ENCODE measurements around the gene PARL.
"Not testable (repeated sequence)": the region's sequence is repeated elsewhere in the genome, so short reads cannot be mapped to it uniquely, and the experiment has no call there.

Gene PARL

GRCh38 chr3:183906234-183906921 is 21.7 kb upstream of the PARL start:
- in situ Hi-C loops (cut with MboI; ENCODE audit: low sequenced_read_pairs), result loop anchor here (10.0 kb wide), 1 partner anchor 378 kb away; no protein-coding TSS in a partner anchor

DNA sequence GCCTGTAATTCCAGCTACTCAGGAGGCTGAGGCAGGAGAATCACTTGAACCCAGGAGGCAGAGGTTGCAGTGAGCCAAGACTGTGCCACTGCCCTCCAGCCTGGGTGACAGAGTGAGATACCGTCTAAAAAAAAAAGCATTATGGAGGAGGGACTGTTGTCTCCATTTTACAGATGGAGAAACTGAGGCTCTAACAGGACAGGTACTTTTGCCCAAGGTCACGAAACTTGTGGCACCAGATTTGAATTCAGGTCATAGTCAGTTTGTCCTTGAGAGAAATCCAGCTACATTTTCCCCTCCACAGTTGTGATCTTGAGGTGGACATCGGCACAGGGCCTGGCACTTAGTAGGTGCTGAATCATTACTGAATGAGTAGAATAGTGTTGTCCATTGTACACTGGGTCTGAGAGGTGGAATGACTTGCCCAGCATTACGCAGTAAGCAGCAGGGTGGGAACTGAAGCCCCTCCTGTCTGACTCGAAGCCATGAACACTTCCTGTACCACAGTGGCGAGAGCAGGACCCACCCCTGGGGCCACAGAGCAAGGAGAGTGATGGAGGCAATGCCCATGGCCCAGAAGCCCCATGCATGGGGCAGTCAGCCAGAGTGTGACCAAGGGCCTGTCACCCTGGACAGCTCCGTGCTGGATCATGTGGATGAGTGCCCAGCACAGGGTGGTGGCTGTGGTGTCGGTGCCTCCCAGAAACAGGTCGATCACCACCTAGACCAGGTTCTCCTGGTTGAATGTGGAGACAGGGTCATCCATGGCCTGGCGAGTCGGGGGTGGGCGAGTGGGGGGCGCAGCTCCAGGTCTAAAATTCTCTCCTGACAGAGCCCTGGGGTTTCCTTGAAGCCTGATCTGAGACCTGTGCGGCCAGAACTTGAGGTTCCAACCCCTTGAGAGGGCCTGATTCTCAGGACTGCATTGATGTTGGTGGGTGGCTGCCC is 20.4 kb upstream of the PARL start:
- in situ Hi-C loops (cut with MboI; ENCODE audit: low sequenced_read_pairs), result loop anchor here (10.0 kb wide), 1 partner anchor 380 kb away; no protein-coding TSS in a partner anchor

- in situ Hi-C loops (cut with MboI; ENCODE audit: low sequenced_read_pairs), result no loop called here
Measured at GRCh38 chr3:183898028-183898431, 13.3 kb upstream of the PARL start.

GRCh38 chr3:183897606-183898005 is 12.9 kb upstream of the PARL start:
- in situ Hi-C loops (cut with MboI; ENCODE audit: low sequenced_read_pairs), result no loop called here

DNA sequence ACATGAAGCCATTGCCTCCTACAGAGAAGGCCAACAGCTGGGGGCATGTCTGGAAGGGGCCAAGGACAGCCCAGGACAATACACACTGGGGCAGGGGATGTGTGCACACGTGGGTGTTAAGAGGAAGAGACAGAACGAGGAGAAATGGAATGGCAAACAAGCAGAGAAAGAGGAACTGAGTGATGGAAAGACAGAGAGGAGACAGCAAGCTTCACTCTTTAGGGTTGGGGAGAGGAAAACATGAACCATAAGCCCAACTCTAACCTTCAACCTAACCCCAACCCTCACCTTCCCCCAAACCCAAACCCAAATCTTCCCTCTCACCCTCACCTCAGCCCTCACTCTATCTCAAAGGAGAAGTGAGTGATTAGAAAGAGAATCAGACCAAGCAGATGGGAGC is 11.9 kb upstream of the PARL start:
- in situ Hi-C loops (cut with MboI; ENCODE audit: low sequenced_read_pairs), result no loop called here

- in situ Hi-C loops (cut with MboI; ENCODE audit: low sequenced_read_pairs), result no loop called here
Measured at GRCh38 chr3:183896184-183896583, 11.5 kb upstream of the PARL start.

- in situ Hi-C loops (cut with MboI; ENCODE audit: low sequenced_read_pairs), result no loop called here
Measured at GRCh38 chr3:183895774-183896173, 11.1 kb upstream of the PARL start.

GRCh38 chr3:183895296-183895695 is 10.6 kb upstream of the PARL start:
- in situ Hi-C loops (cut with MboI; ENCODE audit: low sequenced_read_pairs), result no loop called here

DNA sequence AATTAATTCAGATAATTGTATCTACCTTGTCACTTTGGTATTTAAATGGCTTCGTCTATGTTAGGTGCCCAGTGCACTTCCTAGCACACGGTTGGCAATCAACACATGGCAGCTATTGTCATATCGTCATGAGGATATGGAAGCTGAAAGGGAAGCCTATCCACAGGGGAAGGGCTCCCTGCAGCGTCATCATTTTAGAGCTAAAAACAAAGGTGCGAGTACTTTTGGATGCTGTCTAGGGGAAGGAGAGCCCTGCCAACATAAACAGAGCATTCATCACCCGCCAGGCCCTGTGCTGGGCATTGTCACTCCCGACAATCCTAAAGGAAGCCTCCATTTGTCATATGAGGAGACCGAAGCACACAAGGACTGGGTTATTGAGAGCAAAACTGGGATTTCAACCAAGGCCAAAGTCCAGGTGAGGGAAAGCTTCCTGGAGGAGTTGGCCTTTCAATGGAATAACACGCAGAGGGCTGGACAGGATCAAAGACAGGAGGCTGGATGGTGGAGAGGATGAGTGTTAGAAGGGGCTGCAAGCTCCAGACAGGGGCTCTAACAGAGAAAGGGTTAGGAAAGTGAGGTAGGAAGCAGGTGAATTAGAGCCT is 8.0 kb upstream of the PARL start:
- in situ Hi-C loops (cut with MboI; ENCODE audit: low sequenced_read_pairs), result no loop called here

DNA sequence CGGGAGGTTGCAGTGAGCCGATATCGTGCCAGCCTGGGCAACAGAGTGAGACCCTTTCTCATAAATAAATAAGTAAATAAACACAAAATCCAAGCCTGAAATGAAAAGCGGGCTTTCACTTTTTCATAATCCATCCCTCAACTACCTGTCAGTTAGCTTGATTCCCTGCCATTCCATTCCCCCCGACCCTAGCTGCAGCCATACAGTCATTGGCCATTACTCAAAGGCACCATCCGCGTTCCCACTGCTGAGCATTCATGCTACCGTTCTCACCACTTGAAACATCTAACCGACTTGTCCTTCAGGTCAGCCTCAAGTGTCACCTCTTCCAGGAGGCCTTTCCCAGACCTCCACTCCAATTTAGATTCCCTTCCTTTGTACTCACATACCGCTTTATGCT is 1.1 kb upstream of the PARL start:
- in situ Hi-C loops (cut with MboI; ENCODE audit: low sequenced_read_pairs), result no loop called here

DNA sequence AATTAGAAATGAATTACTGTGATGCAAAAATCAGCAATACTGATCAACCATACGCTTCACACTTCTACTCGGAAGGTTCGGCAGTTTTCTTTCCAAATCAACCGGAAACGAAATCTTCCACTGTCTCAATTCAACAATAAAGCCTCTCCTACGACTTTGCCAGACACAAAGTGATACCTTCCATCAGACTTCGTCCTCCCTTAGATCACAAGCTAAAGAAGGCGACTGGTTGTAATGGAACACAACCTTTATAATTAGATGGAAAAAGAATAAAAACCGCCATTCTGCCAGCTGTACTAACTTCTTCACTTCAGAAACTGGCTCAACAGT is 618 bp downstream of the PARL start:
- in situ Hi-C loops (cut with MboI; ENCODE audit: low sequenced_read_pairs), result no loop called here

GRCh38 chr3:183883291-183884096 is 1.2 kb downstream of the PARL start:
- in situ Hi-C loops (cut with MboI; ENCODE audit: low sequenced_read_pairs), result no loop called here

- in situ Hi-C loops (cut with MboI; ENCODE audit: low sequenced_read_pairs), result no loop called here
Measured at GRCh38 chr3:183880121-183880520, 4.6 kb downstream of the PARL start.

GRCh38 chr3:183879243-183879642 is 5.4 kb downstream of the PARL start:
- in situ Hi-C loops (cut with MboI; ENCODE audit: low sequenced_read_pairs), result no loop called here

DNA sequence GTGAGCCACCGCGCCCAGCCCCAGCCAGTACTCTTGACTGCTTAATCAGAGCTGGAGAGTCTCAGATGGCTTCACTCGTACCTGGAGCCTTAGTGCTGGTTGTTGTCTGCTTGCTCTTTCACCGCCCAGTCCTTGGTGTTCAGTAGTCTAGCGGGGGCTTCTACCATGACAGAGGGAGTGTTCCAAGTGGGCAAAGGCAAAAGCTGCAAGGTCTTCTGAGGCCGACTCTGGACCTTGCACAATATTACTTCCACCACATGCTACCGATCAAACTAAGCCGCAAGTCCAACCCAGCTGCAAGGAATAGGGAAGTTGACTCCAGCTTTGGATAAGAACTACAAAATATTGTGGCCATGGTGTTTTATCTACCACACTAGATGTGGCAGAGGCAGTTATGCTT is 6.6 kb downstream of the PARL start:
- in situ Hi-C loops (cut with MboI; ENCODE audit: low sequenced_read_pairs), result no loop called here

GRCh38 chr3:183877227-183877626 is 7.5 kb downstream of the PARL start:
- in situ Hi-C loops (cut with MboI; ENCODE audit: low sequenced_read_pairs), result not testable (repeated sequence)

GRCh38 chr3:183875411-183875810 is 9.3 kb downstream of the PARL start:
- in situ Hi-C loops (cut with MboI; ENCODE audit: low sequenced_read_pairs), result no loop called here

GRCh38 chr3:183873914-183874313 is 10.8 kb downstream of the PARL start:
- in situ Hi-C loops (cut with MboI; ENCODE audit: low sequenced_read_pairs), result no loop called here

GRCh38 chr3:183871541-183871940 is 13.1 kb downstream of the PARL start:
- in situ Hi-C loops (cut with MboI; ENCODE audit: low sequenced_read_pairs), result no loop called here

- in situ Hi-C loops (cut with MboI; ENCODE audit: low sequenced_read_pairs), result no loop called here
Measured at GRCh38 chr3:183870563-183870962, 14.1 kb downstream of the PARL start.

DNA sequence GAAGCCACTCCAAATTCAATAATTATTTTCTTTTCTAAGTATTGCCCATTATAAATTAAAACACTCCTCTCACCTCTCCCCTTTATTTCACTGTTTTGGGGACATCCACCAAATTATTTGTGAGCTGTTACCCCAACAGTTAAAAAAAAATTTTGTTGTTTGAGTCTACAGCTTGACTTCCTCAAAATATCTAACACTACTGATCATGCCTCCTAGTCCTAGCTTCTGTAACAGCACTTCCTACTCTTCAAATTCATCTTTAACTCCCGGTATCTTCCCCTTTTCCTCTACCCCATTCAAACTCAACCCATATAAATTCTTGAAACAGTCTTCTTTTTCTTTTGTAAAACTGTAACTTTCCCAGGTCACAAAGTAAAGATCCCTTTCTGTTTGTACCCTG is 15.9 kb downstream of the PARL start:
- in situ Hi-C loops (cut with MboI; ENCODE audit: low sequenced_read_pairs), result no loop called here

All from HL-60/S4 treated with retinoic acid at 250 ng/mL for 4 days and 3 days (cell line).